TTC549 (cell line): Measurements from ENCODE around the gene CTNNA2.

Source experiments
- FAIRE-seq: peaks from 2 replicates; lab custom pipeline; 2012; peaks lifted over from hg19 to GRCh38; lab: Jason Lieb, UNC

Gene CTNNA2

DNA sequence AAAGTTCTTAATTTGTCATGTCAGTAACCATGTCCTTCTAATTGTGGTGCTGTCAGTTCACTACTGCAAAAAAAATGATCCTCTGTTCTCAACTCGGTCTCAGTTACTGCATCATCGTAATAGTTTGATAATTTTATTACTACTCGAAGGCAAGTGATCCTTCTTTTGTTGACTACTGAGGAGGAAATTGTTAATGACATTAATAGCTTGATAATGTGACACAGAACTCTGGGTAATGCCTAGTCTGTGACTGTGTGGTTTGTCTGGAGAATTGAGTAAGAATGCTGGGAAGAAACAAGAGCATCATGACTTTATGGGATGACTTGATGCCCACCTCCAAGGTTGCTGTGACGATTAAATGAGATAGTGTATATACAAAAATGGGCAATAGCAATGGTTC is 524.5 kb downstream of the CTNNA2 start:
- no peak for FAIRE-seq

DNA sequence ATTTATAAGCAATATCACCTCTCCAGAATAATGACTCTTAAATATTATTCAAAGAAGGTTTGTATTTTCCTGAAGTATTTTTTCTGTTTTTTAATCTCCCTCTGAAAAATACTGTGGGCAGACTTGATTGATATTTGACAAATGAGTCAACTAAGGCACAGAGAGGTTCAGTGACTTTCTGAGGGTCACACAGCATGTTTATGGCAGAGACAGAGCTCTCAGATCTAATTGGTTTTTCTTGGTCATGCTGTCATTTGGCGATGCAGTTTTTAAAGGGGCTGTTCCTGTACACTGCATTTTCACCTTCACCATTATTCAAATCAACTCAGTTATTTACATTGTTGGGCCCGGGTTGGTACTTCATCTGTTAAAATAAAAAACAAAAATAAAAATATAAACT is 527.4 kb downstream of the CTNNA2 start:
- no peak for FAIRE-seq

DNA sequence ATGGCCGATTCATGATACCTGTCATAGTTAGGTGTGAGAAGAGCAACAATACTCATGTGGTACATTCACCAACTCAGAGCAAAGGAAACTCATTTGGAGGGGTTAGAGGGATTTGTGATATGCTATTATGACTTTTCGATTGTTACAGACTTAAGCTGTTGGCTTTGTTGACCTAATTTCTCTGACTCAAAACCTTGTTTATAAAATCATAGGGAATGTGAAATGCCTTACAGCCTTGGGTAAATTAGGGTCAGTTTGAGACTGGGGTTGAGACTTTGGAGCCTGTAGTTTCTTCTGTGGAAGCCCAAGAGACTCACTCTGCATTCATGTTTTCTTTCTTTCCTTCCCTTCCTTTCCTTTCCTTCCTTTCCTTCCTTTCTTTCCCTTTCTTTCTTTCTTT is 529.8 kb downstream of the CTNNA2 start:
- no peak for FAIRE-seq

DNA sequence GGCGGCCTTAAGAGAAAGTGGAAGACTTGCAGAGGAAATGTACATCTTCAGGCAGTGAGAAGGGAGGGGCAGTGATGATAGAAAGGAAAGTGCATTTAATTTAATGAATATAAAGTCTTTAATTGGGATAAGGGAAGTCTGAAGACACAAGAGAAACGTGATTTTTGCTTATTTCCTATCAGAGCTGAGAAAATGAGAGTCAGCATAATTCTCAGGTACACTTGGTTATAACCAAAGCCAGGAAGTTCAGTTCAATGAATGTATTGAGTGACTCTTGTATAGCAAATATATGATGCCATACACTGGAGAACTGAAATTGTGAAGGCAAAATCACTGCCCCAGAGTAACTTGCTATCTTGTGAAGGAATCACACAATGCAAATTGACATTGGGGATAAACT is 535.4 kb downstream of the CTNNA2 start:
- FAIRE-seq, result no peak

DNA sequence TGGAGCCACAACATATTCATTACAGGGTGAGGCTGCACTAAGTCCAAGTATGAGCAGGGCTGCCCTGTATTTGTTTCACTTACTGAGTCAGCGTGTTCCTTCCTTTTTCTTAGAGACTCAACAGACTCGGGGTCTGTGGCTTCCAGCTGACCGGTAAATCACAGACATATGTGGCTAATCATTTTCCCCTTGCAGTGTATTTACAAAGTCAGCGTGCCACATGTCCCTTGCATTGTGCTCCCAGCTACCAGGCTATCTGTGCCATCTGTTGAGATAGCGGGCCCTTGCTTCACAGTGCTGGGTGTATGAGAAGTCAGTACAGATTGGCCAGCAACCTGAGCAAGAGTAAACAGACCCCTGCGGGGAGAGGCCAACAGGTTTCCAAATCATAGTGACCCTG is 537.4 kb downstream of the CTNNA2 start:
- FAIRE-seq, result no peak

DNA sequence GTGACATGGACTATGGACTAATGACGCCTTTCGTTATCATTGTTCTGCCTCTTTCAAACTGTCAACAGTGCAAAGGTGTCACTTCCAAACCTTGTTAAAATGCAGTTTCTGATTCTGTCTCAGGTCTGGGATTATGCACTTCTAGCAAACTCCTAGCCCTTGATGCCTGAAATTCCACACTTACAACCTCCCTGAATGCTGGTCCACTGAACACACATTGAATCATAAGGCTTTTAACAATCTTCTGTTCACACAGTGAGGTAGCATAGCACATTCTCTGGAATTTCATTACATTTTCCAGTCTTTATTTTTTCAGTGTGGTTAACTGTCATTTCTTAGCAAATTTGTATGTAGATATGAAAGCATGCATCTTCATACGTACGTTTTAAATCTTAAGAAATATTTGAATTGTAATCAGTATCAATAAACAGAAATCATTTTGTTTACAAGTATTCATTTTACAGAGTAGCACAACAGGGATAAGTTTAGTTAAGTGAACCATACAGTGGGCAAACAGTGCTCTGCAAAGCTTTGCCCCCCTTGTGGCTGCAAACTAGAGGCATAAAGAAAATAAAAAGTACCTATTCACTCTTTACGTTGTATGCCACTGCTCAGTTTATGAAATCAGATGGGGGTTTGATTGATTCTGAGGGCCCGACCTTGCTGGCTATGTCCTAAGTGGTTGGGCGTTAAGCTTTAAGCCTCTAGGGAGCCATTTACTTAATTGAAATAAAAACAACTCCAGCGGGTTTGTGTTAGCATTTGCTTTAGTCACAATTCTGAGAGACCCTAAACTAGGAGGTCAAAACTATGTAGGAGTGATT is 540.9 kb downstream of the CTNNA2 start:
- no peak for FAIRE-seq

DNA sequence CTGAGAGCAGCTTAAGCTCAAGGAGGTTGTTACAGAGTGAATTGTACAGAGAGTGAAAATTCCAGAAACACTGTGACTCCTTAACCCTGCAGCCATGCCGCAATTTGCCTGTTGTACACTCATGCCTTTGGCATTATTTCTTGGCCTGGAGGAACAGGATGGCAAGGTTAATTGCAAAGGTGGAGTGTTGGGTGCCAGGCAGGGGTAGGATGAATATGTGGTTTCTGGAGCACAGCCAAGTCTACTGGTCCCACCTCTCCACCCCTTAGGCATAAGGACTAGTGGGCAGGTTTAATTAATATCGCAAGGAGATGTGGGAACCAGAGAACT is 541.5 kb downstream of the CTNNA2 start:
- FAIRE-seq, result no peak

DNA sequence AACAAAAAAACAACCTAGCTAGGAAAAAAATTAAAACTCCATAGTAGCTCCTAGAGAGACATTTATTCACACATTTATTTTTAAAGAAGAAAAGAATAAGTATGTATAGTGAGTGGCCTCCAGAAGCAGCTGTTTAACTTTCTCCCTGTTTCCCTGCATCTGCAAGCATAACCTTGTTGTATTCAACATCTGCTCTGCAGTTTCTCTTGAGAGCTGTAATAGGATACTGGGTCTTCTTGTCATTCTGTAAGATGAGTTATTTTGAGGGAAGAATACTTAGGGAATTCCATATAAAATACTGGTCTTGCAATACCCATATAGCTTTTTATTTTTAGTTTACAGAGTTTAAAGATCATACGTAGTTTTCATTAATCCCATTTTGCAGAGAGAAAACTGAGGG is 545.1 kb downstream of the CTNNA2 start:
- FAIRE-seq, result no peak

DNA sequence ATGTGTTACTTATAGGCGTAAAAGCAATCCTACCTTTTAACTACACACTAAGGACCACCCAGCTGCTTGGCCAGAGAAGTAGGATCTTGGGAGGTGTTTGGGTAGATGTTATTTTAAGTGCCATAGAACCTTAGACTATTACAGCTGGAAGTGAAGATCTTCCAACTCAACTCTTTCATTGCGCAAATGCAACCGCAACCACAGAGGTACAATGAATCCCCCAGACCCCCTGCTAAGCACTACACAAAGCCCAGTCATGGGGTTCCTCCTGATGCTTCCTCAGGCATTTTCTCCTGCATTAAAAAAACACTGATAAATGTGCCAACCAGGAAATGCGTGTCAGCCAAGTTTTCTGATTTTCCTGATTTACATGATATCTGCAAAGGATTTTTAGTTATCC is 545.7 kb downstream of the CTNNA2 start:
- FAIRE-seq, result no peak

DNA sequence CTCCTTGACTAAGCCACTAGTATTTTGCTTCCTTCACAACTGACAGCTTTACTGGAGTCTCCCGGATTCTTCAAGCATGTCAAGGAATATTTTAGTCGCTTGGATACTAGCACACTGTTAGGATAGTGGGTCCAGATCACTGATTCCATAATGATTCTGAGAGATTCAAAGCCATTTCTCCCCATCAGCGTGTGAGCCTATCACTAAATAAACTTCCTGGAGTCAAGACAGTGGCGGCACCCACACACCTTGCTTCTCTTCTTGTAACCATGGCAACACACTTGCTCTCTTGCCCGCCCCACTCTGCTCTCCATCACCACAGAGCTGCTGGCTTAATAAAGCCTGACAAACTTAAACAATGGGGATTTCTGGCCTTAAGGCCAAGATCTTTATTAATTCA is 546.6 kb downstream of the CTNNA2 start:
- FAIRE-seq, result no peak

DNA sequence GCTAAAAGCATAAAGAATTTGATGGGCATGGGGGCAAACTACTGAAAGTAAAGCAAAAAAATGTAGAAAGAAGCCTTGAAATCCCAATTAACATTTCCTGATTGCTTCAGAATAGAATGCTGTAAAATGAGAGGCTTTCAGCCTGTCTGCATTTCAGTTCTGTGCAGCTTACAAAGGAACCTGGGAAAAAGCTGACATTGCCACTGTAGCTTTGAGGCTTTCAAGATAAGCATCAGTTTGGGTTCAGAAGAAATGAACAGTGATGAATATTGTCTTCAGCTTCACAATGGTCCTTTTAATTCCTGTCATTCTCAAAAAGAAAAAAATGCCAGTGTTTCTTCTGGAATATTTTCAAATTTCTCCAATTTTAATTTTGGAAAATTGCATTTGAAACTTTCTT is 549.0 kb downstream of the CTNNA2 start:
- no peak for FAIRE-seq

DNA sequence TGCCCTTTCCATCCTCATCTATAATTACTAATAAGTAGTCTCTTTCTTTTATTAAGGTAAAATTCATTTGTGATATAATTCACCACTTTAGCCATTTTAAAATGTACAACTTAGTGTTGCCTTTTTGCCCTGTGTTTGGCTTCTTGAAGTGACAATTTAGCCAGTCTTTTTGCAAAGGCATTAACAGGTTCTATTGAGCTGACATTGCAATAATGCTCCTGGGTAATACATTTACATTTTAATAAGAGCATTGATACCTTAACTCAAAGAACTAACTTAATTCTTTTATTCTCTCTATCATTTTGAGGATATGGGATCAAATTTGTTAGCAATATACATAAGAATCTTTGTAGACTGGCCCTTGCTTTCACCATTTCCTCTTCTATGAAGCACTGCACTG is 549.4 kb downstream of the CTNNA2 start:
- no peak for FAIRE-seq

DNA sequence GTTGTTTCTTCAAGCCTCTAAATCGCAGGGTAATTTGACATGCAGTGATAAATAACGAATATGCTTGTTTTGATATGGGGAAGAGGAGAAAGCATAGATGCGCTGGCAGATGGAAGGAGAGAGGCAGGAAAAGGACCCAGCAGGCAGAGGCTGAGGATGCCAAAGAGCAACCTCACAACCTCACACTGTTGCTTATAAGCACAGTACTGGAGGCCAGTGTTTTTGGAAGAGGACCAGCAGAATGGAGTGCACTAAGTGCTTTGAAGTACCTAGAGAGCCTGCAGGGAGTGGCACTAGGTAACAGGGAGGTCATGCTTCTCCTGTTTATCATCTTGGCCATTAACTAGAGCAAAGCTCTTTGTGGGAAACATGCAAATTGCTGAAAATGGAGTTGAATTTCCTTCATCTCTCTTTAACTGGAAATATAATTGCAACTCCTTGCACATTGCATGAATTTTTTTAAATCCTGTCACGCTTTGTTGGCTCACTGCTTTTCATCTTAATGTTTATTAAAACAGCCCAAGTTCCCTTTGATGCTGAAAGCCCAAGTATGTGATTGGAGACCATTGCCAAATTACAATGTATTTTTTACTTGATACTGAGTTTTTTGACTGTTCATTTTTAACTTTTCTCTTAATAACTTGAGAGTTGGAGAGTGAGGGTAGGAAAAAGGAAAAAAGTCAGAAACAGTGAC is 555.3 kb downstream of the CTNNA2 start:
- no peak for FAIRE-seq

DNA sequence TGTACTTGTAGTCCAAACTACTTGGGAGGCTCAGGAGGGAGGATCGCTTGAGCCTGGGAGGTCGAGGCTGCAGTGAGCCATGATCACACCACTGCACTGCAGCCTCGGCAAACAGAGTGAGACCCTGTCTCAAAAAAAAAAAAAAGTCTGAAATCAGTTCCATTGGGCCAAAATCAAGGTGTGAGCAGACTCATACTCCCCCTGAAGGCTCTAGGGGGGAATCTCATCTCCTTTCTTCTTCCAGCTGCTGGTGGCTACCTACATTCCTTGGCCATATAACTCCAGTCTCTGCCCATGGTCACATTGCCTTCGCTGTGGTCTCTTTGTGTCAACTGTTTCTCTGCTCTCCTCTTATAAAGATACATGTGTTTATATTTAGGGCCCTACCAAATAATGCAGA is 557.7 kb downstream of the CTNNA2 start:
- FAIRE-seq, result no peak

DNA sequence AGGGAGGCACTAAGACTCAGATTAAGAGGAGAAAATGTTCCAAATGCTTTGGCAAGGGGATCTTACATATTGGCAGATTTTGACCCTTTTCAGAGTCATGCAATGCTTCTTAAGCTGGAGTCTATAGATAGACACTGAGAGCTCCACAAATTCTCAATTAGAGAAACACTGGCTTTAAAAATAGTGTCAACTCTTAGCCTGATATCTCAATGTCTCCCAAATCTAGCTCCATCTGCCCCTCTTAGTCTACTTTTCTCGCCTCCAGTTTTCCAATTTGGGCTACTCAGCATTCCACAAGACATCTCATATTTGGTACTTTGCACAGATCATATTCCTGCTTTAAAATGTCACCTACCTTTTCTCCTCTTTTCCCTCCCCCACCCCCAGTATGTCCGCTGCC is 559.1 kb downstream of the CTNNA2 start:
- FAIRE-seq, result no peak

DNA sequence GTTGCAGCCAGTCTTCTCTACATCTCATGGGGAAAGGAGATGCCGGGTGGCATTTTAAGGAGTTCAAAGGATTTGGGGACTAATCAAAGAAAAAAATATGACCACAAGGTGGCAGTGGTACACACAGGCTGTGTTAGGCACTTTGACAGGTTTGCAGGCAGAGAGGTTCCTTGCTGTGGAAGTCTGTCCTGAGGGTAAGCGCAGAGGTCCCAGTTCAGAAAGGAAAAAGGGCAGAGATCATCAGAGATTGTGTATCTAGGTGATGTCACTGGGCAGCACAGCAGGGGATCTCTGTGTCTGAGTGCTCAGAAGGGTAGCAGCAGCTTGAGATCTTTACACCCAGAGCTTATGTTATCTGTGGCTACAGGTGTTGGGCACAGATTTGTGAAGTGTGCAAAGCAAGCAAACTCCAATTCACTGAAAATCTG is 560.3 kb downstream of the CTNNA2 start:
- FAIRE-seq, result no peak

DNA sequence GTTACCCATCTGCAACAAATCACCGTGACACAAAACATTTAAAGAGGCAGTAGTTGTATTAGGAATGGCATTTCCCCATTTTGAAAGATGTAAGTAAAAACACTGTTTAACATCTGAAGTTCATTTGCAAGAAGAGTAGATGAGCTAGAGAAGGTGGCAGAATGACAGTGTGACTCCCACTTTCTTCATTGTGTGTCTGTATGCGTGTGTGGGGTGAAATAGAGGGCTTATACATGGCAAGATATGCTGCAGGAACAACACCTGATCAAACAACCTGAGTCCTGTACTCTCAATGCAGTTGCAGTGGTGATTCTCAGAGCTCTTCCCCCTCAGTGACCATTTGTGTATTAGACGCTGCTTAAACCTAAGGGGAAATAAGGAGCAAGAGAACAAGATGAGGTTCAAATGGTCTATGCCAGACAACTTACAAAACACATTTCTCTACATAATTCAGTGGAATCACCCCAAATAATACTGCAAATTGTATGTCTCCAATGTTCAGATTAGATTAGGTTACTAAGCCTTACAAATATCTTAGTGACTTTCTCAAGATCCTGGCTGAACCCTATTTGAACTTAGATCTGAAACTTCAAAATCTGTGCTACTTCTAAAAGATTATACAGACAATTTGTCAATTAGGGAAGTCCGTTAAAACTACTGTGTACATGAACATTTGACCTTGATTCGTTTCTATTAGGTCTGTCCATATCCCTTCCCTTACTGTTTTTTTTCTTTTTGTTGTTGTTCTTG is 561.6 kb downstream of the CTNNA2 start:
- FAIRE-seq, result no peak

DNA sequence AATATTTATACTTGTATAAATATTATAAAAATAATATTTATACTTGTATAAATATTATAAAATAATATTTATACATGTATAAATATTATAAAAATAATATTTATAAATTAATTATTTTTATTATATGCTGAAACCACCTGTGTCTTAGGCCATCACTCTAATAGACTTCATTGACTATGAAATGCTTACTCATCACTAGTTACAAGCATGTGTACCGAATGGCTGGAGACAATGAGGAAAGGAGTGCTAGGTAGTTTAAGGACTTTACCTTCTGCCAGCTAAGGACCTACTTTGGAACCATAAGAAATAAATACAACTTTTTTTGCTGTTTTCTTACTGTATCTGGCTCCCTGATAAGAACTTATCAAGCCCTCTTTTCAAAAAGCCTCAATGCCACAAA is 562.9 kb downstream of the CTNNA2 start:
- no peak for FAIRE-seq

DNA sequence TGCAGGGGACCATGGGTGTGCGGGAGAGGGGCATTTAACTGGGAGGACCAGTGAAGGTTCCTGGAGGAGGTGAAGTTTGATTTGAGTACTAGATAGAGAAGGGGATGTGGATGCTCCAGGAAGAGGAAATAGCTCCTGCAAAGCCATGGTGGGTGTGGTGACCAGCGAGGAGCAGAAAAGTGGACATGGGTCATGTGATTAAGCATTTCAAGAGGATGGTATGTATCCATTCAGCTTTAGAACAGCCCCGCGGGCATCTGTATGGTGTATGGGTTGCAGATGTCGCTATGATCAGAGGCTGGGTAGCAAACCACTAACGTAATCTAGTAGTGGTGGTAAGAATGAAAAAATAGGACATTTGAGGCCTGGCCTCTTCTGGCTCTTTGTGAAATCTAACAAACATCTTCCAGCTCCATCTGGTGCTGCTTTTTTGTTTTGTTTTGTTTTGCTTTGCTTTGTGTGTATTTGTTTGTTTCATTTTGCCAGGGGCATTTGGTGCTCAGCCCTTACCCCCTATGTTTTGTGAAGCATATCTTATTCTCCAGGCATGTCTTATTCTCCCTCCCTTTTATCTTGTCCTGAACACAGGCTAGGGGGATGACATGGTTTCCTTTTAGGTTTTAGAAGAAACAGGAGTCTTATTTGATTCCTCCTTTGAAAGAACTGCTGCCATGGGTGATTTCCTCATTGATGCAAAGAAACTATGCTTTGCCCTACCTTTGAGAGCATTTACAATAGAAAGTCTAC is 565.6 kb downstream of the CTNNA2 start:
- FAIRE-seq, result no peak

DNA sequence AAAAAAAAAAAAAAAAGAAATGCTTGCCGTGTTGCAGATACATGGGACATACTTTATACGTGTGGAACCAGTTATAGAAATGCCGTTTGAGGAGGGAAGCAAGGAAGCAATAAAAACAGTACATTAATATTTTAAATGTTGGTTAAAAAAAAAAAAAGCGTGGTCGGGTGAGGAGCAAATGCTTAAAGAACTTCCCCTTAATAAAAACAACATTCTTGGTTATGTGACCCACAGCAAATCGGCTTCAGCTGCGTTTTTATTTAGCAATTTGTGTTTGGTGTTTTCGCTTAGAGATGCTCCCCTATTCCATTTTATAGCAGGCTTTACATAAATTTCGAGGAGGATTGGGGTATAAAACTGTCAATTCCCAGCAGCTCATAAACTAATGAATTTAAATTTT is 568.1 kb downstream of the CTNNA2 start:
- FAIRE-seq, result no peak

DNA sequence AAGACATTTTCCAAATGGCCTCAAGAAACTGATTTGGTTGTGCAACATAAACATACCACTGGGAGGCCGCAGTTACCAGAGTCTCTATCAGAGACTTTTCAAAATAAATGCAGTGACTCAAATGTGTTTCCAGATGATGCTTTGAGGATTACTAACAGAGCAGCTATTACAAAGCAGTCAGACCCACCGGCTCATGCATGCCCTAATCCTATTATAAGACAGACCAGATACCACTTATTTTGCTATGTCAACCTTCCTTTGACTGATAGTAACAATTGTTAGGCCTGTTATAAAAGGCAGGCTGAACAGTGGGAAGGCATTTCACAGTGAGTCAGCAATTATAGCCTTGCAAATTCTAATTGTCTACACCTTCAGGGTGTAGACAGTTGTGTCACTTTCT is 574.0 kb downstream of the CTNNA2 start:
- no peak for FAIRE-seq

DNA sequence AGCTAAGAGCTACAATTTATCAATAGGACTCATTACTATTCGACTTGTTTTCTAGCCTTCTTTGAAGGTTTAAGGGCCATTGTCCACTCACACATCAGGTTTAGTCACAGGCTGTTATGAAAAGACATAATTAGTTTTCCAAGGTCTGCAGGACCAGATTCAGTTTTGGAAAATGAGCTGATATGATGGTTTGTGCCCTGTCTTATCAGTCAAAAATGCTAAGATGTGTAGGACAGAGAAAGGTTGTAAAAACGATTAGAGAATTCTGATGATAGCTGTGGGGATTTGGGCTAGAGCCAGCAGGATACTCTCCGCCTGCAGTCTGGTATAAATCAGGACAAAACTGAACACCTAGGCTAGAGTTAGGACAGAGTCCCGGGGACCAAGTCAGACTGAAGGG is 578.4 kb downstream of the CTNNA2 start:
- FAIRE-seq, result no peak

DNA sequence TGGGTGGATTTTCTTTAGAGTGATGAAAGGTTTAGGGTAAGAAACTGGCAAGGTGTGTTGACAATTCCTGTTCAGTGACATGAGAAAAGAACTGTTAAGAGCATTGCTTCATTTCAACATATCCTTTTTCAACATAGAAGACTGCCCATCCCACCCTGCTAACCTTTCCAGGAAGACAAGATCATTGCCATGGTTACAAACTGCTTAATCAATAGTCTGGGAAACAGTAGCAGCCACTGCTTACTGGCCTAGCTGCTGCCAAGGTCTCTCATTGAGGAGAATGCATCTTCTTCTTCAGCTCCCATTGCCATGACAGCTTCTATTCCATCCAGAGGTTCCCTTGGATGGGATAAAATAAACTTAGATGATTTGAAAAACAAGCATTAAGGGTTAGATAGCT is 579.6 kb downstream of the CTNNA2 start:
- no peak for FAIRE-seq
